ENCODE results near the gene EIF4EBP3. TPM values are rescaled to one million over a fixed set of nuclear protein-coding genes. Genes with fewer than 3 reads are reported as not detected.

Gene EIF4EBP3
- total and polyA plus RNA-seq, 9 of the 15 experiments (the other 6 are each of a cell fraction or from before 2014, with no cell fraction given): 1.3 to 7.5 (median 3.8) TPM

DNA sequence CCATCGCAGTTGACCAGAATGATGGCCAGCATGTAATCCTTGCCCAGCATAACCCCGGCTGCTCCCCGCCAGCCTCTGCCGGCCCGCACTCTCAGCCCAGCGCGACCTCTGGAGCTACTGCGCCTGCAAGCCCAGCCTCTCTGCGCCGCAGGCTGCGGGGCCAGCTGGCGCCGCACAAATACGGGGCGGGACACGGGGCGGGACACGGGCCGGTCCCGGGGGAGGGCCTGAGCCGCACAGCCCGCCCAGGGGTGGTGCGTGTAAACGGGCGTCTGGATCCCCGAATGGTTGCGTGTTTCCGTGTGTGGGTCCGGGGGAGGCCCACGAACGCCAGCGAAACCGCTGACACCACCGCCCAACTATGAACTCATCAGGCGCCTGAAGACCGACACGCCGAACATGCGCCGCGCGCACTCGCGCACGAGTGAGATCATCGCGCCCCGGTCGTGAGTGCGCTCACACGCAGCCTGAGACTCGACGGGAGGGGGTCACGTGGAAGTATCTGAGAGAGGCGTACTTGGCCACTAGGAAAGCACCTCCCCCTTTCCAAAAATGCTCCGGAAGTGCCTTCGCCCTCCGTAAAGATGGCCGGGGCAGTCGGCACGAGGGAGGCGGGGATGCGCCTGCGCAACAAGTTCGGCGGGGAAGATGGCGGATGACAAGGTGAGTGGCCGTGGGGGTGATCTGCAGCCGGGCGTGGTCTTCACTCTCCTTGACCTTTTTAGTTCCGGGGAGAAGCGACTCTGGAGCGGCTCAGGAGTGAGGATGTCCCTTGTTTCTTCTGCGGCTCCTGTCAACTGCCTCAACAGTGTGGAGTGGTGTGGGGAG is 16.9 kb downstream of the EIF4EBP3 start, which contains the start of the genes APBB3 and SLC35A4 (continued):
- TF ChIP-seq, protein P1, sequence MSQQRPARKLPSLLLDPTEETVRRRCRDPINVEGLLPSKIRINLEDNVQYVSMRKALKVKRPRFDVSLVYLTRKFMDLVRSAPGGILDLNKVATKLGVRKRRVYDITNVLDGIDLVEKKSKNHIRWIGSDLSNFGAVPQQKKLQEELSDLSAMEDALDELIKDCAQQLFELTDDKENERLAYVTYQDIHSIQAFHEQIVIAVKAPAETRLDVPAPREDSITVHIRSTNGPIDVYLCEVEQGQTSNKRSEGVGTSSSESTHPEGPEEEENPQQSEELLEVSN (IDR thresholded peaks at IDR 0.05; ENCODE audit: borderline replicate concordance in 1 of 2, extremely low read depth in 1 of 2, insufficient read depth in 1 of 2, insufficient read length in 1 of 2, low read depth in 1 of 2, low read length in 1 of 2, poor library complexity in 1 of 2, severe bottlenecking in 1 of 2): peak; percentile 92 to 93
- TF ChIP-seq DACH1 (IDR thresholded peaks at IDR 0.05; ENCODE audit: partially characterized antibody) (peak; percentile 79), CBFA2T2 (conservative IDR thresholded peaks at IDR 0.05) (peak; percentile 56), POLR2AphosphoS5 (IDR thresholded peaks at IDR 0.05; ENCODE audit: control insufficient read depth, insufficient read depth, low read depth, low read length) (peak; percentile 82), NFXL1 (CRISPR knock-in tag; IDR thresholded peaks at IDR 0.05) (no peak), HMG20A (CRISPR knock-in tag; conservative IDR thresholded peaks at IDR 0.05) (no peak), LARP7 (IDR thresholded peaks at IDR 0.05) (no peak), ZNF561 (CRISPR knock-in tag; conservative IDR thresholded peaks at IDR 0.05) (no peak), BRD9 (IDR thresholded peaks at IDR 0.05; ENCODE audit: low read depth, partially characterized antibody) (no peak), ZEB2 (IDR thresholded peaks at IDR 0.05) (no peak), ZNF41 (CRISPR knock-in tag; conservative IDR thresholded peaks at IDR 0.05) (no peak)
- TF ChIP-seq, protein P2, sequence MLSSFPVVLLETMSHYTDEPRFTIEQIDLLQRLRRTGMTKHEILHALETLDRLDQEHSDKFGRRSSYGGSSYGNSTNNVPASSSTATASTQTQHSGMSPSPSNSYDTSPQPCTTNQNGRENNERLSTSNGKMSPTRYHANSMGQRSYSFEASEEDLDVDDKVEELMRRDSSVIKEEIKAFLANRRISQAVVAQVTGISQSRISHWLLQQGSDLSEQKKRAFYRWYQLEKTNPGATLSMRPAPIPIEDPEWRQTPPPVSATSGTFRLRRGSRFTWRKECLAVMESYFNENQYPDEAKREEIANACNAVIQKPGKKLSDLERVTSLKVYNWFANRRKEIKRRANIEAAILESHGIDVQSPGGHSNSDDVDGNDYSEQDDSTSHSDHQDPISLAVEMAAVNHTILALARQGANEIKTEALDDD (IDR thresholded peaks at IDR 0.05): no peak
- TF ChIP-seq, protein P3, sequence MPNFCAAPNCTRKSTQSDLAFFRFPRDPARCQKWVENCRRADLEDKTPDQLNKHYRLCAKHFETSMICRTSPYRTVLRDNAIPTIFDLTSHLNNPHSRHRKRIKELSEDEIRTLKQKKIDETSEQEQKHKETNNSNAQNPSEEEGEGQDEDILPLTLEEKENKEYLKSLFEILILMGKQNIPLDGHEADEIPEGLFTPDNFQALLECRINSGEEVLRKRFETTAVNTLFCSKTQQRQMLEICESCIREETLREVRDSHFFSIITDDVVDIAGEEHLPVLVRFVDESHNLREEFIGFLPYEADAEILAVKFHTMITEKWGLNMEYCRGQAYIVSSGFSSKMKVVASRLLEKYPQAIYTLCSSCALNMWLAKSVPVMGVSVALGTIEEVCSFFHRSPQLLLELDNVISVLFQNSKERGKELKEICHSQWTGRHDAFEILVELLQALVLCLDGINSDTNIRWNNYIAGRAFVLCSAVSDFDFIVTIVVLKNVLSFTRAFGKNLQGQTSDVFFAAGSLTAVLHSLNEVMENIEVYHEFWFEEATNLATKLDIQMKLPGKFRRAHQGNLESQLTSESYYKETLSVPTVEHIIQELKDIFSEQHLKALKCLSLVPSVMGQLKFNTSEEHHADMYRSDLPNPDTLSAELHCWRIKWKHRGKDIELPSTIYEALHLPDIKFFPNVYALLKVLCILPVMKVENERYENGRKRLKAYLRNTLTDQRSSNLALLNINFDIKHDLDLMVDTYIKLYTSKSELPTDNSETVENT (CRISPR knock-in tag; IDR thresholded peaks at IDR 0.05): peak; percentile 34
- TF ChIP-seq, protein P4, sequence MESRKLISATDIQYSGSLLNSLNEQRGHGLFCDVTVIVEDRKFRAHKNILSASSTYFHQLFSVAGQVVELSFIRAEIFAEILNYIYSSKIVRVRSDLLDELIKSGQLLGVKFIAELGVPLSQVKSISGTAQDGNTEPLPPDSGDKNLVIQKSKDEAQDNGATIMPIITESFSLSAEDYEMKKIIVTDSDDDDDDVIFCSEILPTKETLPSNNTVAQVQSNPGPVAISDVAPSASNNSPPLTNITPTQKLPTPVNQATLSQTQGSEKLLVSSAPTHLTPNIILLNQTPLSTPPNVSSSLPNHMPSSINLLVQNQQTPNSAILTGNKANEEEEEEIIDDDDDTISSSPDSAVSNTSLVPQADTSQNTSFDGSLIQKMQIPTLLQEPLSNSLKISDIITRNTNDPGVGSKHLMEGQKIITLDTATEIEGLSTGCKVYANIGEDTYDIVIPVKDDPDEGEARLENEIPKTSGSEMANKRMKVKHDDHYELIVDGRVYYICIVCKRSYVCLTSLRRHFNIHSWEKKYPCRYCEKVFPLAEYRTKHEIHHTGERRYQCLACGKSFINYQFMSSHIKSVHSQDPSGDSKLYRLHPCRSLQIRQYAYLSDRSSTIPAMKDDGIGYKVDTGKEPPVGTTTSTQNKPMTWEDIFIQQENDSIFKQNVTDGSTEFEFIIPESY (CRISPR knock-in tag; IDR thresholded peaks at IDR 0.05): no peak
- TF ChIP-seq, protein P5, sequence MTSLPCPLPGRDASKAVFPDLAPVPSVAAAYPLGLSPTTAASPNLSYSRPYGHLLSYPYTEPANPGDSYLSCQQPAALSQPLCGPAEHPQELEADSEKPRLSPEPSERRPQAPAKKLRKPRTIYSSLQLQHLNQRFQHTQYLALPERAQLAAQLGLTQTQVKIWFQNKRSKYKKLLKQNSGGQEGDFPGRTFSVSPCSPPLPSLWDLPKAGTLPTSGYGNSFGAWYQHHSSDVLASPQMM (CRISPR knock-in tag; IDR thresholded peaks at IDR 0.05): no peak
- TF ChIP-seq, protein P6, sequence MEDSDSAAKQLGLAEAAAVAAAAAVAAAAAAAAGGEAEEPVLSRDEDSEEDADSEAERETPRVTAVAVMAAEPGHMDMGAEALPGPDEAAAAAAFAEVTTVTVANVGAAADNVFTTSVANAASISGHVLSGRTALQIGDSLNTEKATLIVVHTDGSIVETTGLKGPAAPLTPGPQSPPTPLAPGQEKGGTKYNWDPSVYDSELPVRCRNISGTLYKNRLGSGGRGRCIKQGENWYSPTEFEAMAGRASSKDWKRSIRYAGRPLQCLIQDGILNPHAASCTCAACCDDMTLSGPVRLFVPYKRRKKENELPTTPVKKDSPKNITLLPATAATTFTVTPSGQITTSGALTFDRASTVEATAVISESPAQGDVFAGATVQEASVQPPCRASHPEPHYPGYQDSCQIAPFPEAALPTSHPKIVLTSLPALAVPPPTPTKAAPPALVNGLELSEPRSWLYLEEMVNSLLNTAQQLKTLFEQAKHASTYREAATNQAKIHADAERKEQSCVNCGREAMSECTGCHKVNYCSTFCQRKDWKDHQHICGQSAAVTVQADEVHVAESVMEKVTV (CRISPR knock-in tag; IDR thresholded peaks at IDR 0.05): no peak
- TF ChIP-seq, protein P7, sequence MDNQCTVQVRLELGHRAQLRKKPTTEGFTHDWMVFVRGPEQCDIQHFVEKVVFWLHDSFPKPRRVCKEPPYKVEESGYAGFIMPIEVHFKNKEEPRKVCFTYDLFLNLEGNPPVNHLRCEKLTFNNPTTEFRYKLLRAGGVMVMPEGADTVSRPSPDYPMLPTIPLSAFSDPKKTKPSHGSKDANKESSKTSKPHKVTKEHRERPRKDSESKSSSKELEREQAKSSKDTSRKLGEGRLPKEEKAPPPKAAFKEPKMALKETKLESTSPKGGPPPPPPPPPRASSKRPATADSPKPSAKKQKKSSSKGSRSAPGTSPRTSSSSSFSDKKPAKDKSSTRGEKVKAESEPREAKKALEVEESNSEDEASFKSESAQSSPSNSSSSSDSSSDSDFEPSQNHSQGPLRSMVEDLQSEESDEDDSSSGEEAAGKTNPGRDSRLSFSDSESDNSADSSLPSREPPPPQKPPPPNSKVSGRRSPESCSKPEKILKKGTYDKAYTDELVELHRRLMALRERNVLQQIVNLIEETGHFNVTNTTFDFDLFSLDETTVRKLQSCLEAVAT (IDR thresholded peaks at IDR 0.05): peak; percentile 21 to 77; a peak in 2 of 4 replicates
